ENCODE results near the gene CHPF.

CHPF gene

GRCh38 chr2:219509780-219510511, 33.7 kb downstream of the CHPF start:
- peak; percentile 62 for DNase-seq

- peak; percentile 77 for DNase-seq
These were observed 34.4 kb downstream of the CHPF start for GRCh38 chr2:219508971-219509779.

GRCh38 chr2:219508444-219508734, 35.2 kb downstream of the CHPF start:
- no peak for DNase-seq

- DNase-seq, result no peak
These were observed 35.8 kb downstream of the CHPF start for GRCh38 chr2:219507581-219508443.

- DNase-seq, result no peak
These were observed 36.6 kb downstream of the CHPF start for GRCh38 chr2:219506802-219507526.

GRCh38 chr2:219506153-219506801, 37.3 kb downstream of the CHPF start:
- no peak for DNase-seq

- no peak for DNase-seq
These were observed 38.0 kb downstream of the CHPF start for GRCh38 chr2:219505585-219505984.

- DNase-seq, result no peak
These were observed 41.0 kb downstream of the CHPF start for GRCh38 chr2:219502618-219503017.

GRCh38 chr2:219501849-219502248, 41.8 kb downstream of the CHPF start:
- DNase-seq, result no peak

- DNase-seq, result no peak
These were observed 43.5 kb downstream of the CHPF start for GRCh38 chr2:219500135-219500534.

- DNase-seq, result no peak
These were observed 44.1 kb downstream of the CHPF start for GRCh38 chr2:219499555-219499954.

- no peak for DNase-seq
These were observed 44.6 kb downstream of the CHPF start for GRCh38 chr2:219499058-219499307.

GRCh38 chr2:219498280-219499057, 45.1 kb downstream of the CHPF start, which contains the start of gene GMPPA:
TSS of gene GMPPA (plus strand) at chr2:219498891. CDS start at chr2:219499976, 1,085 bp downstream.
- peak; percentile 96 for DNase-seq

GRCh38 chr2:219497495-219498279, 45.9 kb downstream of the CHPF start:
- DNase-seq, result peak; percentile 39

- DNase-seq, result no peak
These were observed 46.6 kb downstream of the CHPF start for GRCh38 chr2:219496825-219497494.

GRCh38 chr2:219496247-219496824, 47.3 kb downstream of the CHPF start:
- DNase-seq, result no peak

GRCh38 chr2:219495531-219496122, 48.0 kb downstream of the CHPF start:
- peak; percentile 21 for DNase-seq

GRCh38 chr2:219494952-219495530, 48.6 kb downstream of the CHPF start:
- DNase-seq, result no peak

- DNase-seq, result no peak
These were observed 50.5 kb downstream of the CHPF start for GRCh38 chr2:219493086-219493485.
